Esophagus squamous epithelium (tissue), 5 donors: ENCODE results near the gene ATP8B4. TPM values are rescaled to one million over a fixed set of nuclear protein-coding genes. Genes with fewer than 3 reads are reported as not detected.

ENCODE experiments used
- DNase-seq: peaks from one replicate; lab custom pipeline; 2025; lab: John Stamatoyannopoulos, UW
- H3K27ac ChIP-seq, 4 donors: fragments of 200-600 bp; sonication (generic); one replicate each; pipeline ENCODE4 v1.5.1; 2016 to 2019; ENCODE audit warnings: mild to moderate bottlenecking in 1 of 4
- H3K27me3 ChIP-seq, 4 donors: fragments of 200-600 bp; sonication (generic); 1 replicate in 3 of 4; 2 replicates in 1 of 4; pipeline versions ENCODE4 v1.5.1 to v1.6.0; 2017 to 2021; ENCODE audit warnings: antibody characterized with exemption in 1 of 4
- H3K36me3 ChIP-seq, 3 donors: fragments of 200-600 bp; sonication (generic); one replicate each; pipeline ENCODE4 v1.5.1; 2016 to 2019
- H3K4me1 ChIP-seq, 3 donors: fragments of 200-600 bp; sonication (generic); one replicate each; pipeline ENCODE4 v1.5.1; 2017 to 2019
- H3K4me3 ChIP-seq, 4 donors: fragments of 200-600 bp; sonication (generic); 1 replicate in 3 of 4; 2 replicates in 1 of 4; pipeline ENCODE4 v1.5.1; 2016 to 2019; ENCODE audit warnings: mild to moderate bottlenecking in 2 of 4, moderate library complexity in 1 of 4
- H3K9me3 ChIP-seq, 3 donors: fragments of 200-600 bp; sonication (generic); one replicate each; pipeline ENCODE4 v1.5.1; 2016 to 2019
- CTCF ChIP-seq, 6 experiments: fragments of 450-650 bp in 4 of 6; fragments of 200-600 bp in 2 of 6; sonication (generic) in 2 of 6; IDR thresholded peaks; one replicate each; pipeline ENCODE4 v1.5.1; 2016 to 2019; ENCODE audit warnings: antibody characterized with exemption in 6 of 6, mild to moderate bottlenecking in 4 of 6, moderate library complexity in 4 of 6
- POLR2A ChIP-seq, 4 donors: fragments of 450-650 bp; IDR thresholded peaks; one replicate each; pipeline ENCODE4 v1.6.1; 2017; ENCODE audit warnings: antibody characterized with exemption in 4 of 4, mild to moderate bottlenecking in 4 of 4, moderate library complexity in 3 of 4
- WGBS, 2 donors: methylation state at CpG; one replicate each; pipeline ENCODE4 v1.1.5; 2018; 5-methylcytosine and 5-hydroxymethylcytosine counted together
- intact Hi-C: fragments of 100-400 bp; cut with DNase I; formaldehyde crosslinking; loops from one replicate; pipeline ENCODE4 v1.15.0; 2022
- total RNA-seq, 4 donors: library from RNA; depleted of rRNA; stranded (reverse); fragments of >200 nt; gene quantifications; one replicate each; pipeline ENCODE4 v1.1.0, GENCODE V29; 2016
- donor health status: DM: yes; HTN: yes; CAD: no.

The ATP8B4 gene
- total RNA-seq, 4 donors from 2014 or later = 0.97 to 6.7 (median 2.9) TPM

DNA sequence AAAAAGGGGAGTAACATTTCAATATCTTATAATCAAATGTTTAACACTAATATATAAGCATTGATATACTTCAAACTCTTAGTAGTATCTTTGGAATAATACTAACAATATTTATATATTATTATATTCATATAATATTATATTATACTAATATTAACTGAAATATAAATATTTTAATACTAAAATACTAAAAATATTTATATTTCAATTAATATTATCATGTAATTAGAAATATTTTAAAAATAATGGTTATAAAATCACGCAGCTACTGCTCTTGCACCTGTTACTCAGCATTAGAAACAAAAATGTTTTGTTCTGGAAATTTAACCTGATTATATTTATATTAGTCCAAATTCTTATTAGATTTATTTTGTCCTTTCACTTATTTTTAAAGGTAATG lies 12.6 kb upstream of the ATP8B4 start:
- no peak overlapping the region for H3K4me3 ChIP-seq
- H3K4me1 ChIP-seq = peaks cover 0 to 9% (median 0%) of the 10 kb centered on the region in 3 donors
- no peaks in the 10 kb centered on the region for H3K9me3 ChIP-seq
- TF ChIP-seq CTCF (IDR thresholded peaks at IDR 0.05) (no peak), POLR2A (IDR thresholded peaks at IDR 0.05) (no peak)
- DNase-seq = no peak
- H3K27me3 ChIP-seq = no peaks in the 10 kb centered on the region
- 86 to 94% methylated on average over 1 of the region's 1 CpG for WGBS, 2 donors
- no peak overlapping the region for H3K27ac ChIP-seq
- intact Hi-C loops = no loop called here
- no peaks in the 10 kb centered on the region for H3K36me3 ChIP-seq

GRCh38 chr15:50128266-50128665 lies 9.2 kb upstream of the ATP8B4 start:
- Histone ChIP-seq H3K27ac (no peak overlapping the region), H3K9me3 (no peaks in the 10 kb centered on the region), H3K4me3 (no peak overlapping the region), H3K4me1 (no peaks in the 10 kb centered on the region), H3K27me3 (no peaks in the 10 kb centered on the region), H3K36me3 (no peaks in the 10 kb centered on the region)
- TF ChIP-seq POLR2A (IDR thresholded peaks at IDR 0.05) (no peak), CTCF (IDR thresholded peaks at IDR 0.05) (no peak)
- intact Hi-C loops = no loop called here
- DNase-seq = no peak

- H3K9me3 ChIP-seq = no peaks in the 10 kb centered on the region
- H3K36me3 ChIP-seq = no peaks in the 10 kb centered on the region
- H3K27ac ChIP-seq = no peak overlapping the region
- no peaks in the 10 kb centered on the region for H3K27me3 ChIP-seq
- intact Hi-C loops = no loop called here
- TF ChIP-seq CTCF (IDR thresholded peaks at IDR 0.05) = no peak
- TF ChIP-seq POLR2A (IDR thresholded peaks at IDR 0.05) = no peak
- WGBS, 2 donors = 84 to 93% methylated on average over 4 of the region's 4 CpGs
- no peaks in the 10 kb centered on the region for H3K4me1 ChIP-seq
- no peak for DNase-seq
- H3K4me3 ChIP-seq = no peak overlapping the region
These were observed 8.3 kb upstream of the ATP8B4 start for GRCh38 chr15:50127255-50127777.

DNA sequence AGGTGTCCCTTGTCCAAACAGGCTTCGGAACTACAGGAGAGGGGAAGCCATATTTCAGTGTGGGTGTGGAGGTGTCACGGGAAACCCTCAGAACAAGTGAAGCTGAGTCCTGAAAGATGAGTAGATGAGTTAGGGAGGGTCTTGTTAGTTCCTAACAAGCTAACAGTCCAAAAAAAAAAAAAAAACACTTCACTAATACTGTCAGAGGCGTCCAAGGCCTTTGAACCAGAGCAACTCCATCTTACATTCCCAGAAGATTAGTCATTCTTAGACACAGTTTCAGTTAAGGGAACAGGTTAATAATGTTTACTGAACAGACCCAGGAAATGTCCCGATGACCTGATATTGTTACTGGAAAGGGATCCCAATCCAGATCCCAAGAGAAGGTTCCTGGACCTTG lies 7.0 kb upstream of the ATP8B4 start:
- Histone ChIP-seq H3K36me3 (no peaks in the 10 kb centered on the region), H3K4me1 (no peaks in the 10 kb centered on the region), H3K9me3 (no peaks in the 10 kb centered on the region), H3K4me3 (no peak overlapping the region), H3K27me3 (no peaks in the 10 kb centered on the region), H3K27ac (no peak overlapping the region)
- intact Hi-C loops = no loop called here
- 69 to 73% methylated on average over 4 of the region's 4 CpGs for WGBS, 2 donors
- DNase-seq = no peak
- TF ChIP-seq POLR2A (IDR thresholded peaks at IDR 0.05) (no peak), CTCF (IDR thresholded peaks at IDR 0.05) (no peak)

- Histone ChIP-seq H3K27me3 (no peaks in the 10 kb centered on the region), H3K9me3 (no peaks in the 10 kb centered on the region), H3K27ac (no peak overlapping the region), H3K4me3 (no peak overlapping the region), H3K36me3 (no peaks in the 10 kb centered on the region), H3K4me1 (no peaks in the 10 kb centered on the region)
- DNase-seq = no peak
- intact Hi-C loops = no loop called here
- TF ChIP-seq POLR2A (IDR thresholded peaks at IDR 0.05) = no peak
These were observed 5.6 kb upstream of the ATP8B4 start for GRCh38 chr15:50124631-50125030.
